Endothelial cell of umbilical vein (primary cell): Measurements from ENCODE around the gene HYLS1. TPM values are rescaled to one million over a fixed set of nuclear protein-coding genes. Genes with fewer than 3 reads are reported as not detected.

ENCODE experiments used
- BruUV-seq: library from RNA; stranded (reverse); fragments of 400-500 nt; replicated peaks from 2 replicates; lab custom pipeline; 2021; lab: Mats Ljungman, UMichigan
- CTCF ChIA-PET: fragments of 300-600, 350-600 bp; sonication (Branson Sonifier 250); formaldehyde crosslinking; loops from one replicate; lab custom pipeline; 2021; ENCODE audit warnings: antibody characterized with exemption, inconsistent platforms; lab: Charles Lee
- POLR2A ChIA-PET: fragments of 300-600, 350-600 bp; sonication (Branson Sonifier 250); formaldehyde crosslinking; loops from one replicate; lab custom pipeline; 2021; ENCODE audit warnings: antibody characterized with exemption, inconsistent platforms; lab: Charles Lee
- DNase-seq: peaks from one replicate; pipeline ENCODE4 v3.0.0-alpha.2; 2011; ENCODE audit warnings: low read depth, low spot score
- FAIRE-seq: peaks from 2 replicates; lab custom pipeline; 2011; peaks lifted over from hg19 to GRCh38; lab: Jason Lieb, UNC
- H2AFZ ChIP-seq: 2 replicates; pipeline ENCODE4 v1.6.0; 2012; ENCODE audit warnings: low read depth, low read length, control low read depth, inconsistent platforms
- H3K27ac ChIP-seq: 2 replicates; pipeline ENCODE4 v1.5.1; 2011; ENCODE audit warnings: low read depth, mild to moderate bottlenecking, control low read depth, low read length, moderate library complexity; ENCODE audit not compliant: insufficient read depth
- H3K27me3 ChIP-seq, 2 experiments: 2 replicates each; pipeline versions ENCODE4 v1.6.0 to v1.6.1; 2011; ENCODE audit warnings: low read length in 2 of 2, mixed read lengths in 1 of 2; ENCODE audit not compliant: control insufficient read depth in 2 of 2, insufficient read depth in 2 of 2
- H3K36me3 ChIP-seq, 2 experiments: 2 replicates in 1 of 2; 3 replicates in 1 of 2; pipeline ENCODE4 v1.5.1; 2011; ENCODE audit warnings: low read length in 2 of 2, mild to moderate bottlenecking in 1 of 2, moderate library complexity in 1 of 2; ENCODE audit not compliant: control insufficient read depth in 2 of 2, insufficient read depth in 2 of 2; ENCODE audit errors: extremely low read depth in 1 of 2
- H3K4me1 ChIP-seq: 3 replicates; pipeline ENCODE4 v1.5.1; 2011; ENCODE audit warnings: mild to moderate bottlenecking, low read length; ENCODE audit not compliant: control insufficient read depth, insufficient read depth; ENCODE audit errors: extremely low read depth
- H3K4me2 ChIP-seq: 2 replicates; pipeline ENCODE4 v1.6.1; 2011; ENCODE audit warnings: low read length, control low read depth, mixed read lengths; ENCODE audit not compliant: insufficient read depth
- H3K4me3 ChIP-seq, 3 experiments: fragments of 200-600 bp in 1 of 3; sonication (generic), shearing (Covaris generic) in 1 of 3; replicated peaks in 1 of 3; 2 replicates each; pipeline ENCODE4 v1.5.1; 2011 to 2016; ENCODE audit warnings: control low read depth in 3 of 3, low read length in 3 of 3, mild to moderate bottlenecking in 2 of 3, inconsistent platforms in 1 of 3, low read depth in 1 of 3, moderate library complexity in 1 of 3; ENCODE audit not compliant: insufficient read depth in 1 of 3
- H3K79me2 ChIP-seq: 2 replicates; pipeline ENCODE4 v1.6.0; 2012; ENCODE audit warnings: low read length, inconsistent platforms; ENCODE audit not compliant: control insufficient read depth, insufficient read depth
- H3K9ac ChIP-seq: replicated peaks from 2 replicates; pipeline ENCODE3; 2011; ENCODE audit warnings: low read length, control low read depth; ENCODE audit not compliant: insufficient read depth; ENCODE audit errors: extremely low read depth
- H3K9me1 ChIP-seq: replicated peaks from 3 replicates; pipeline ENCODE4 v1.6.0; 2011; ENCODE audit warnings: mild to moderate bottlenecking, low read length; ENCODE audit not compliant: control insufficient read depth, insufficient read depth; ENCODE audit errors: extremely low read depth
- H3K9me3 ChIP-seq: replicated peaks from 2 replicates; pipeline ENCODE4 v1.5.1; 2012; ENCODE audit warnings: low read length, inconsistent platforms; ENCODE audit not compliant: control insufficient read depth, insufficient read depth
- H4K20me1 ChIP-seq: replicated peaks from 2 replicates; pipeline ENCODE3; 2011; ENCODE audit warnings: mild to moderate bottlenecking, low read length; ENCODE audit not compliant: control insufficient read depth, insufficient read depth; ENCODE audit errors: extremely low read depth
- CTCF ChIP-seq, 2 donors: IDR thresholded peaks; 1 replicate in 1 of 2; 2 replicates in 1 of 2; pipeline ENCODE4 v1.5.1; 2011; ENCODE audit warnings: low read length in 2 of 2, mild to moderate bottlenecking in 2 of 2, moderate library complexity in 2 of 2, control low read depth in 1 of 2, inconsistent platforms in 1 of 2, low read depth in 1 of 2; ENCODE audit not compliant: insufficient read depth in 1 of 2; ENCODE audit errors: extremely low read depth in 1 of 2
- EZH2 ChIP-seq: IDR thresholded peaks from 2 replicates; pipeline ENCODE4 v1.6.1; 2012; ENCODE audit warnings: borderline replicate concordance, low read depth, mild to moderate bottlenecking, moderate library complexity, low read length, inconsistent platforms; ENCODE audit not compliant: severe bottlenecking
- FOS ChIP-seq: IDR thresholded peaks from 2 replicates; pipeline ENCODE4 v1.6.1; 2011; ENCODE audit warnings: mild to moderate bottlenecking, low read length, moderate library complexity, borderline replicate concordance; ENCODE audit not compliant: insufficient read depth
- GATA2 ChIP-seq: IDR thresholded peaks from 2 replicates; pipeline ENCODE4 v1.7.0; 2011; ENCODE audit warnings: low read depth, mild to moderate bottlenecking, moderate library complexity, mixed read lengths, low read length; ENCODE audit not compliant: insufficient read length, insufficient read depth
- JUN ChIP-seq: IDR thresholded peaks from 2 replicates; pipeline ENCODE4 v1.6.1; 2011; ENCODE audit warnings: borderline replicate concordance, low read depth; ENCODE audit not compliant: insufficient read length, insufficient read depth
- MAX ChIP-seq: IDR thresholded peaks from 2 replicates; pipeline ENCODE4 v1.6.1; 2011; ENCODE audit not compliant: insufficient read depth, insufficient read length
- MYC ChIP-seq: IDR thresholded peaks from one replicate; pipeline ENCODE4 v1.6.1; 2011; ENCODE audit warnings: mild to moderate bottlenecking, low read depth, low read length
- POLR2A ChIP-seq: IDR thresholded peaks from 2 replicates; pipeline ENCODE4 v1.6.1; 2012; ENCODE audit warnings: low read depth, mild to moderate bottlenecking, control low read depth, low read length
- POLR2AphosphoS5 ChIP-seq: IDR thresholded peaks from 2 replicates; pipeline ENCODE4 v1.6.1; 2012; ENCODE audit warnings: low read depth, mild to moderate bottlenecking, control low read depth, low read length, moderate library complexity; ENCODE audit not compliant: insufficient read depth
- dilution Hi-C: fragments of 300-500 bp; cut with MboI; formaldehyde crosslinking; loops from one replicate; pipeline ENCODE4 v1.15.0; 2019; ENCODE audit warnings: low sequenced_read_pairs; ENCODE audit not compliant: extremely low pct_ligation_motif_present
- intact Hi-C: fragments of 100-400 bp; cut with micrococcal nuclease; formaldehyde crosslinking; loops from one replicate; pipeline ENCODE4 v1.10.0; 2022
- polyA plus RNA-seq, 4 experiments: library from polyadenylated mRNA; depleted of rRNA in 3 of 4; stranded (reverse) in 3 of 4; unstranded in 1 of 4; fragments of >200 nt; gene quantifications; 2 replicates each; pipeline versions ENCODE4 v1.2.1 to v1.2.3, GENCODE V29; 2011 to 2012; ENCODE audit warnings: missing spikeins in 1 of 4
- total RNA-seq: library from RNA; stranded (reverse); gene quantifications from 2 replicates; pipeline ENCODE4 v1.2.3, GENCODE V29; 2021

HYLS1 gene
- total and polyA plus RNA-seq, 2 donors (not counting 3 experiments of a cell fraction or from before 2014, with no cell fraction given) = 4.7 to 12.6 TPM

- Histone ChIP-seq H3K4me1 (peaks cover 6% of the 10 kb centered on the region), H3K79me2 (peaks cover 3% of the 10 kb centered on the region), H3K36me3 (no peaks in the 10 kb centered on the region), H3K9ac (no peak overlapping the region), H3K9me3 (no peaks in the 10 kb centered on the region), H3K27me3 (no peaks in the 10 kb centered on the region), H2AFZ (peak overlapping the region; percentile 16), H4K20me1 (no peaks in the 10 kb centered on the region), H3K9me1 (no peaks in the 10 kb centered on the region), H3K4me3 (no peak overlapping the region), H3K27ac (no peak overlapping the region), H3K4me2 (no peak overlapping the region)
- dilution Hi-C loops = no loop called here
- ChIA-PET POLR2A (no interaction called here), CTCF (no interaction called here)
- DNase-seq (peak; percentile 36), FAIRE-seq (no peak)
- BruUV-seq = no TSS peak
- TF ChIP-seq CTCF (IDR thresholded peaks at IDR 0.05; ENCODE audit: extremely low read depth in 1 of 2, insufficient read depth in 1 of 2, low read depth in 1 of 2, low read length in 2 of 2) = no peak
- TF ChIP-seq POLR2A = no peak
- TF ChIP-seq POLR2AphosphoS5 = no peak
- TF ChIP-seq FOS = no peak
- TF ChIP-seq EZH2 = no peak
- TF ChIP-seq JUN = no peak
- TF ChIP-seq MAX = no peak
- no peak for TF ChIP-seq GATA2
- TF ChIP-seq MYC = no peak
- intact Hi-C loops = no loop called here
These were observed 4.1 kb upstream of the HYLS1 start for GRCh38 chr11:125883375-125883774.
